Activated CD8-positive, alpha-beta memory T cell treated with anti-CD3 and anti-CD28 coated beads, Interleukin-2, amount 50 U/mL, for 1 hour (primary cell): Measurements from ENCODE around the gene ASB2.

ENCODE experiments used
- DNase-seq: peaks from one replicate; pipeline ENCODE4 v3.0.0-alpha.2; 2020; ENCODE audit errors: extremely low read depth

ASB2 gene

GRCh38 chr14:93929048-93929535, 47.3 kb downstream of the ASB2 start:
- DNase-seq: no peak

- DNase-seq: no peak
Observed at GRCh38 chr14:93928184-93929047, 48.0 kb downstream of the ASB2 start.

- no peak for DNase-seq
Observed at GRCh38 chr14:93927800-93928145, 48.6 kb downstream of the ASB2 start.

- DNase-seq: no peak
Observed at GRCh38 chr14:93926873-93927799, 49.2 kb downstream of the ASB2 start, which contains the start of gene FAM181A. Gene FAM181A (plus strand): TSS chr14:93927344. CDS start chr14:93928286, 942 bp downstream.

GRCh38 chr14:93926245-93926872, 50.0 kb downstream of the ASB2 start:
- DNase-seq: no peak

- no peak for DNase-seq
Observed at GRCh38 chr14:93925374-93925895, 50.9 kb downstream of the ASB2 start.

GRCh38 chr14:93924592-93925355, 51.6 kb downstream of the ASB2 start:
- DNase-seq: no peak

- DNase-seq: no peak
Observed at GRCh38 chr14:93923626-93924025, 52.7 kb downstream of the ASB2 start.

- DNase-seq: no peak
Observed at GRCh38 chr14:93921001-93921806, 55.2 kb downstream of the ASB2 start.

- no peak for DNase-seq
Observed at GRCh38 chr14:93917141-93917540, 59.2 kb downstream of the ASB2 start.

GRCh38 chr14:93916498-93916897, 59.9 kb downstream of the ASB2 start:
- DNase-seq: no peak

- no peak for DNase-seq
Observed at GRCh38 chr14:93915800-93916199, 60.6 kb downstream of the ASB2 start.

GRCh38 chr14:93915070-93915705, 61.2 kb downstream of the ASB2 start:
- DNase-seq: no peak

- DNase-seq: no peak
Observed at GRCh38 chr14:93914278-93914677, 62.1 kb downstream of the ASB2 start.

GRCh38 chr14:93912782-93913181, 63.6 kb downstream of the ASB2 start:
- DNase-seq: no peak

- no peak for DNase-seq
Observed at GRCh38 chr14:93911975-93912615, 64.3 kb downstream of the ASB2 start.

GRCh38 chr14:93909429-93910128, 66.8 kb downstream of the ASB2 start:
- no peak for DNase-seq
